Stimulated activated CD8-positive, alpha-beta memory T cell treated with anti-CD3 and anti-CD28 coated beads, Interleukin-7, amount 100 ng/mL, for 4 hours (primary cell): ENCODE measurements around the gene GPC5.

ENCODE experiments used
- DNase-seq, 2 donors: peaks; one replicate each; pipeline ENCODE4 v3.0.0-alpha.2; 2020; ENCODE audit warnings: low read depth in 2 of 2

Gene GPC5

DNA sequence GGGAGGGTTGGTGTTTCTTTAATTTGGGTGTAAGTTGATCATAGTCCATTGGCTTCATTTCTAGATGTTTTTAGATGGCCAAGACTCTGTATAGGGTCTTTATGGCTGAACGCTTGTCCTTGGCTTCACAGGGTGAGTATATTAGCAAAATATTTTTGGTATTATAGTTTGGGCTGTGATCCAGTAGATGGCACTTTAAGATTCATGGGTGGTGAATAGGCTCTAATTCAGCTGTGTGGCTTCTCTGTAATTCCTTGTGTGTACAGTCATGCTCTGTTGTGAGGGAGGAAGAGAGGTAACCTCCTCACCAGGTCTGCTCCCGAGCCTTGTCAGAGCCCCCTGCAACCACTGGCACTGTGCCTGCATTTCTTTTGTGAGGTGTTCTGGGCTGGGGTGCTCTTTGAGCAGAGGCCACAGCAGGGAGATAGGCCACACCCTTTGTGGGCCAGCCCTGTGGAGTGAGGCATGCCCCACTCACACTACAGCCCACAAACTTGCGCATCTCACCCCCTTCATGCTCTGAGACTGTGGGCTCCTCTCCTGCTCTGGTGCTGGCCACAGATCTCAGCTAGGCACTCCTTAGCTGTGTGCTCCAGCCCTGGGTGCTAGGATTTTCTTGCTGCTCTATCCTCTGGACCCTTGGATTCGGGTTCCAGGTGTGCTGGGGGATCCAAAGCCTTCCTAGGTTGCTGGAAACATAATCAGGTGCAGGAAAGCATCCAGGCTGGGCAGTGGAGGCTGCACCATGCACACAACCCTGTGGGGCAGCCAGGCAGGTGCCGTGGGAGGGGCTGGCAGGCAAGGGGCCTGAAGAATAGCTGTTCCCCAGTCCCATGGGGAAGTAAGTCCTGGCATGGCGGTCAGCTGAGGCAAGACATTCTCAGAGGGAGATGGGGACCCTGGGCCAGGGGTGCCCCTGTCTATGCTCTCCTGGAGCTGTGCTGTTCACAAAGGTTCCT, 193.9 kb downstream of the GPC5 start:
- no peak for DNase-seq

DNA sequence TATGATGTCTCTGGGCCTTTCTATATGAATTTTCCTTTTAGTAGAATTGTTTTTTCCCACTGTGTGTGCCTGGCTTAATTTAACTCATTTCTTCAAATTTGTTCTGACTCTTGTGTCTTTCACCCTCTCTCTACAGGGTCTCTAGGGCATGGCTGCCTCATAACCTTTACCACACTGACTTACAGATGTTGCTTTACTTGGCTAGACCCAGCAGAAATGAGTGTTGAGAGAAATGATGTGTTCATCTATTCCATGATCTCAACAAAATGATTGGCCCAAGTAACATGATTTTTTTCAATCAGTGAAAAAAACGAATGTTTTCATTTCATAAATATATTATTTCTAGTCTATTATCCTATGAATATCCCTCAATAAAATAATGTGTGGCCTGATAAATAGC, 195.0 kb downstream of the GPC5 start:
- no peak for DNase-seq

GRCh38 chr13:91594061-91594460, 195.6 kb downstream of the GPC5 start:
- DNase-seq, result no peak

DNA sequence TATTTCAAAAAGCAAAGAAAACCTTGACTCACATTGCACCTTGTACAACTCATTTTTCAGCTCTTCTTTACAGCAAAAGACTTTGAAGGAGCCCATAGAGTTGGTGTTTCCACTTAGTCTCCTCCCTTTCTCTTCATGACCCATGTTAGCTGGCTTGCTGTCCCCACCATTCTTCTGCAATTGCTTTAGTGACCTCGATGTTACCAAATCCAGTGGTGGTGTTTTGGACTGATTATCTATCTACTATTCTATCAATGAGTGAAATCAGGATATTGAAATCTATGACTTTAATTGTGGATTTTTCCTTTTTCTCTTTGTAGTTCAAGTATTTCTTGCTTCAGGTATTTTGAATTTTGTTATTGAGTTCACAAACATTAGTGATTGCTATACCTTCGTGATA, 197.3 kb downstream of the GPC5 start:
- DNase-seq, result no peak

DNA sequence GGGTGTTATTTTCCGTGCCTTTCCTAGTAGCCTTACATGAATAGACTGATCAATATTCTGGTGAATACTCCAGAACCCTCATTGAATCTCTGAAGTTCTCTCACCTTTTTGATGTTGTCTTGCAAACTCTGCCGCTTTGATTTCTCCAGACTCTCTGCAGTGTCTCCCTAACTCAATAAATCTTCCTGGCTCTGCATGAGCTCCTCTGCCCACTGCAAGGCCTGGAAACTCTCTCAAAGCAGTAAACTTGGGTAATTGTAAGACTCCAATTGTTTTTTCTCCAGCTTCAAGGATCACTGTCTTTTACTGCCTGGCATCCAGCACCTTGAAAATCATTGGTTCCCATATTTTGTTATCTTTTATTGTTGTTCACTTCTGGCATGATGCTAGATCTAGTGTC, 198.4 kb downstream of the GPC5 start:
- no peak for DNase-seq

DNA sequence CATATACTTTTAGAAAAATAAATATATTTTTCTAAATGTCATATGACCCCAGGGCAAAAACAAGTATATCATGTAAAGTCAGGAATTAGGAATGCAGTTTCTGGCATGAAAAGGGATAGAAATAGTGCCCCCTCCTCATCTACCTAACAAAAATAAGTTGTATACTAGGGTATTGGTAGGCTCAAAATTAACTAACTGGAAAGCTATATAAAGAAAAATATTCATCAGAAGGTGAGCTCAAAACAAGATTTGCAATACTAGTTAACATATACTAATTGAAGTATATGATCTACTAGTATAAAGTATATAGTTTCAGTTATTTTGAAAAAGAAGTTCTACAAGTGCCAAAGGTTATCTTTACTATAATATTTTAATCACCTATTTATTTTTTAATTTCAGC, 200.2 kb downstream of the GPC5 start:
- DNase-seq, result no peak

DNA sequence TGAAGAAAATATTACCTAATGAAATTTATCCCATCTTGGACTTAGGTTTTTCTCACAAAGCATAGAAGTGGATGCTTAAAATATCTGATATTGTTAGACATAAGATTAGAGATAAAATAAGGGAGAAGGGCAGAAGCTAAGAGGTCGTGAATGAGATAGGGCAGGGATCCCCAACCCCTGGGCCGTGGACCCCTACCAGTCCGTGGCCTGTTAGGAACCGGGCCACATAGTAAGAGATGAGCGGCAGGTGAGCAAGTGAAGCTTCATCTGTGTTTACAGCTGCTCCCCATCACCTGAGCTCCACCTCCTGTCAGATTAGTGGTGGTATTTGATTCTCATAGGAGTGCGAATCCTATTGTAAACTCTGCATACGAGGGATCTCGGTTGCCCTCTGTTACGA, 202.9 kb downstream of the GPC5 start:
- DNase-seq, result no peak

- no peak for DNase-seq
Observed at GRCh38 chr13:91601807-91602206, 203.4 kb downstream of the GPC5 start.

DNA sequence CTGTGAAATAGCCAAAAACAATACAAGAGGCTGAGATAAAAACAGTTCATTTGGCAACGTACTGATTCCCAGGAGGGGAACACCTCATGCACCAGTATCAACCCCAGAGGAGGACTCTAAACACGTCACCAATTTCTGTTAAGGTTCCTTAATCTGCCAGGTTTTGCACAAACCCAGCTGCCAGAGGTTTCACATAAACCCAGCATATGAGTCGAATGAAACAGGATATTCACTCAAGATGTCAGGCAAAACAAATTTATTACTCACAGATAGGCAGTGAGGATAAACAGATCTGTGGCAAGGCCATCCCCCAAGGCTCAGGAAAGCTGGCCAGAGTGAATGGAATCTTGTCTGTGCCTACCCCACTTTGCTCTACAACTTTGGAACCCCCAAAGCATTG, 210.9 kb downstream of the GPC5 start:
- no peak for DNase-seq

- no peak for DNase-seq
Observed at GRCh38 chr13:91618315-91618714, 219.9 kb downstream of the GPC5 start.

DNA sequence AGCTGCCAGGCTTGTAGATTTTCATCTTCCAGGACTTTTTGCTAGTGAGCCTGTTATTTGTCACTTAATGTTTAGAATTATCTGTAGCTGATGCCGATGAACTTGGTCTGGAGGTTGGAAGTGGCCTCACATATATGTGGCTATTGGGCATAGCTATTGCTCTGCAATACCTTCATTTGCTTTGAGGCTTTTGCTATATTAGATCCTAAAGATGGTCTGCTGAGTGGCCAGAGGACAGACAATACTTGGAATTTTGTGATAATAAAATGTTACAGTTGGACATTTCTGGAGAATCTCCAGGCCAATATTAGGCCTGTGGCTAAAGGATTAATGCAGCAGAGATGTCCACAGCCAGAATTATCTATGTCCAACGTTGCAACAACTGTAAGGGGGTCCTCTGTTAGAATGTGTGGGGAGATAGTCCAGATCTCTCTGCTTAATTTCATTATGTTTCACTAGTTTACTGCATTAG, 222.3 kb downstream of the GPC5 start:
- DNase-seq, result no peak

DNA sequence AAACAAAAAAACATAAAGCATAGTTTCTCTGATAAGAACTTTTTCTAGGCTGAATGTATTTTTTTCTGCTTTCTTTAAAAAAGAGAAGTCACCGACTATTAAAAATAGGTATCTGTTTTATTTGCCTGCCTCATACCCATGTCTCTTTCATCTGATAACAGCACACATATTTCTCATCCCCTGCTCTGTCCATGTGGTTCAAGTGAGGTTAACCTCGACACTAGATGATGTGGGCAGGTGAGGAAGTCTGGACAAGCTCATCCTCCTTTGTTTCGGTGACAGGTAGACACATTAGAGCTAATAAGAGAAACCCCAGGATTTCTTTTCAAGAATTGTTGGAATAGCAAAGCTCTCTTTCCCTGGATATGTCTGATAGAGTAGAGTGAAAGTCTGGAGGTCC, 222.7 kb downstream of the GPC5 start:
- DNase-seq, result no peak

DNA sequence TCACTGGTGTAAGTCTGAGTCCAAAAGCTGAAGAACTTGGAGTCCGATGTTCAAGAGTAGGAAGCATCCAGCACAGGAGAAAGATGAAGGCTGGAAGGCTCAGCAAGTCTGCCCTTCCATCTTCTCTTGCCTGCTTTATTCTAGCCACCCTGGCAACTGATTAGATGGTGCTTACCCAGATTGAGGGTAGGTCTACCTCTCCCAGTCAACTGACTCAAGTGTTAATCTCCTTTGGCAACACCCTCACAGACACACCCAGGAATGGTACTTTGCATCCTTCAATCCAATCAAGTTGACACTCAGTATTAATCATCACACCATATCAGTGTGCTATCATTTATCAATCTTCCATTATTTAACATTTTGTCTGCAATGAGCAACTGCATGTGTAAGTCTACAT, 223.5 kb downstream of the GPC5 start:
- DNase-seq, result no peak

DNA sequence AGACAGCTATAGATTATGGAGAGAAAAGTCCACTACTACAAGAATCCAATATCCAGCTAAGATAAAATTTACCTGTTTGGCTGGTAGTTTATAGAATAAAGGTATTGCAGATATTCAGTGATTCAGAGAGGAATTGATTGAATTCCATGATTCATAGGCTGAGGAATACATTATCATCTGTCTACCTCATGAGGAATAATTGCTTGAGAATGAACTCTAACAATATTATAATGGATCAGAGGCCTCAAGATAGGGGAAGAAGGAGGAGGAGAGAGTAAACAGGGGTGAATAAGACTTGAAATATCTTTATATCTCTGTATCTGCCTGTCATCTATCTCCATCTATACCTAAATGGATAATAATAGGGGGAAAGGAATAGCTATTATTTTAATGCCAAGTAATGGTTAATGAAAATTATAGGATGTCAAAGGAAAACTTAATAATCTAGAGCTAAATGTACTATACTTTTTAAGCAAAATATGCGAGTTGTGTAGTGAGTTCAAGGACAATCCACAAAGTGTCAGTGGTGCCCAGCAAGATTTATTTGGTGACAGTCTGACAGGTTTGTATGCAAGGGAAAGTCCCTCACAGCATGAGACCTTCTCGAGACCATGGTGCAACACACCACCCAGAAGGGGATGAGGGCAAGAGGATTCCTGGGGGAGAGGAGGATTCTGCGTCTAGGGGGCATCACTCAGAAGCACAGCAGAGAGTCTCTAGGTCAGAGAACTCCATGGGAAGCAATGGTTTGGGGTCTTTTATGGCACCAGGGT, 224.5 kb downstream of the GPC5 start:
- no peak for DNase-seq

DNA sequence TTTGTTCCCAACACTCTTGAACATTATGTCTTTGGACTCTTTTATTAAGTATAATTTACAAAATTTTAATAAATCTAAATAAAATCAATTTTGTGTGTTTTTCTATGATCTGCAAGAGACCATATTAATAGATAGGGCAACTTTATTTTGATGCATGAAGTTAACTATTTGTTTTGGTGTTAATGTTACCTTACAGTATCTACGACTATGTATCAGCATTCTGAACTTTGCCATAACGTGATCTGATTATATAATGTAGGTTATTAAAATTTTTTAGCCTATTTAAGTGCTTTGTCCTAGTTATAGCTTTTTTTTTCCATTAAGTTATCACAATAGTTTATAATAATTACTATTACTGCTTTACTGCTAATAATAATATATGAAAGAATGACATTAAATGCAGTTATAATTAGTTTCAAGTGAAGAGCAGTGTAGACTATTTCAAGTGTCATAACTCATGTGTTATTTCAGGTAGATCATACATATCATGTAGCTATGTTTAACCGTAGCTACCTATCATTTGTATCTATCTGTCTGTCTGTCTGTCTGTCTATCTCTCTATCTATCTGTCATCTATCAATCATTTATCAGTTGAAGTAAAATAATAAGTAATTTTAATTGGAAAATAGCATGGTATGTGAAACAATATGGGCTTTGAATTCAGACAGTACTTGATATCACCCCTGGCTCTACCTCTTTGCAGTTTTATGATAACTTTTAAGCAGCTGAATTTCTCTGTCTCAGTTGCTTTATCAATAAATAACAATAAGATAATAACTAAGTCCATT, 229.7 kb downstream of the GPC5 start:
- no peak for DNase-seq

DNA sequence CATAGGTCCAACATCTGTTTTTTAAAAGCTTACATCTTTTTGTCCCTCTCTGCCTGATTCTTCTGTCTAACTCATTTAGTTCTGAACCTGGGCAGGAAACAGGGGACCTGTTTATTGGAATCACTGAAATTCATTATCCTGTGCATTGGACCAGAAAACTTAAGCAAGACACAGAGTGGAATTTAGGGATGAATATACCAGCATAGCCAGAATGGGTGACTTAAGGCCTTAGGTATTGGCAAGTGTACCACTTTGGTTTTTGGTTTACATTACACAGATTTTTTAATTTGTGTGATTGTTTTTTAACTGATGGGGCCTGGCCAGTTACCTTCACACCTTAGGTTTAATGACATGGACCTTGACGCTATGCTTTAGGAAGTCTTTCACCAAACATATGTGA, 232.5 kb downstream of the GPC5 start:
- no peak for DNase-seq

GRCh38 chr13:91632086-91632485, 233.7 kb downstream of the GPC5 start:
- no peak for DNase-seq

DNA sequence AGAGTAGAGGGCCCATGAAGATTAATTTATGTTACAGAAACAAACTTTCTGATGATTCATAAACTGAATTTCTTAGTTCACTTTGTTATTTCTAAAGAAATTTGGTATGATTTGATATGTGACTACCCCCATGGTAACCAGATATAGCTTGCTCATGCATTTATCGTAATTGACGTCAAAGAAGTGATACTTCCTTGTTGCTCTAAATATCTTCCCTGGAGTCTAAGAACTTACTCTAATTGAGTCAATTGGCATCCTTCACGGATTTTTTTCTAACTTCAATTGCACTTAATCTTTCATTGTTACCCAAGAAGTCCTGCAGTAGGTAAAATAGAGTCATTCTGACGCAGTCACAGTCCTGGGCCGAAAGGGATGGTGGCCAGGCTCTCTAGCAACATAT, 240.9 kb downstream of the GPC5 start:
- DNase-seq, result no peak

DNA sequence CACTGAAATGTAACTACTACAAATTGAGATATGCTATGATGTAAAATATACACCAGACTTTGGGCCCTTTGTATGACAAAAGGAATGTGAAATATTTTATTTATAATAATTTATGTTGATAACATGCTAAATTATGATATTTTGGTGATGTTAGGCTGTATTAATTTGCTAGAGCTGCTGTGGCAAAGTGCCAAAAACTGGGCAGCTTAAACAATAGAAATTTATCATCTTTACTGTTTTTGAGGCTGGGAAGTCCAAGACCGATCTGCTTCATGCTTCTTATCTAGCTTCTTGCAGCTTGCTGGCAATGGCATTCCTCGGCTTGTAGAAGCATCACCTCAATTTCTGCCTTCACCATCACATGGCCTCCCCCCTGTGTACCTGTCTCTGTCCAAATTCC, 245.0 kb downstream of the GPC5 start:
- no peak for DNase-seq

DNA sequence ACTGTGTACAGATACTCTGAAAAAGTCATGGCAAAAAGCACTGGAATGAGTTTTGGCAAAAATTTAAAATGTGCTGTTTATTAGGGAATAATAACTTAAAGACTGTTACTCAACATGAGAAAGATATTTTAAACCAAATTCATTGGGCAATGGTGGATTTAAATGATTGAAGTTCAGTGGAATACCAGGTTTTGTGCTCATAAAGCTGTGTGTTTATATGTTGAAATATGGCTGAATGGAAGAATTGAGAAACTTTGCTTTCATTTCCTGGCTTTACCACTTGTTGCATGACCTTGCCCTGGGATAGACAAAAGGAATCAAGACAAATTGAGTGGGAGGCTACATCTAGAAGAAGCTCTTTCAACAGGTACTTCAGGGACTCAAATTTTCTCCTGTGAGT, 246.4 kb downstream of the GPC5 start:
- no peak for DNase-seq

DNA sequence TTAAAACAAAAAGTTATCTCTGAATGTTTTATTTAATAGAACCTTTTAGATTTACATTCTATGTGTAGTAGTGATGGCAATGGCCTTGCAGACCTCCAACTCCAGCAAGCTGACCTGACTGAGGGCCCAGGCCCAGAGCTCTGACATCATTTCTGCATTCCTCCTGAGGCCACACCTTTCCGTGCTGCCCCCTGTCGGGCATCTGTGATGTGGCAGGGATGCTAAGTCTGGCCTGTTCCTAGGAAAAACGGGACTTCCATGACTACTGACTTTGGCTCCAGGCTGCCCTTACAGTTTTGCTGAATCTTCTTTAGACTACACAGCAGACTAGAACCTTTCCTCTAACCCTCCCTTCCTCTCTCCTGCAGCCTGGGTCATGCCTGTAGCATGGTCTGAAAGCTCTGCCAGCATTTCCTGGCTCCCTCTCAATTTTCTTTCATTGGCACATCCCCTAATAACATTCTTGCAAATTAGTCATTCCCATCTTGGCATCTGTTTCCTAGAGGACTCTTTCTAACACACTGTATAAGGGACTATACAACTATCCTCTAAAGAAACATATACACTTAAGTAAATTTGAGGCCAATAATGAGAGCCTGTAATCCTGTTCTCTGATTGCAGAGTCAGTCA, 249.1 kb downstream of the GPC5 start:
- DNase-seq, result no peak

DNA sequence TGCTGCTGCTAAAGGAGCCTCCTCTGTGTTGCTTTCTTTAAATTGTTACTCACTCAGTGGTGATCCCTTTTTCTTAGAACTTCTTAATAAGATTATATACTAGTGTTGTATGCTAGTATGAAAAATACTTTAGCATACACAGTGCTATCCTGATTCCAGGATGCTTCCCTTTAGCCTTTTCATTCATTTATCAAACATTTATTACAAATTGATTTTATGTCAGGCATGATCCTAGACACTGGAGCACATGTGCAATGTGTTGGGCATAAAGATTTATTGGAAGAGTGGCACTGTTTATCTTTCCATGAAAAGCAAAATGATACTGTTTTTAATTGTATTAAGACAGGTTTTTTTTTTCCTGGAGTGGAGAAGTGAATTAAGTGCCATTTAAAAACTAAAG, 249.6 kb downstream of the GPC5 start:
- DNase-seq, result no peak
